ENCODE data around the gene ATG2A.
A peak's percentile ranks its signal among the peaks of the same experiment; 100 is the strongest.

Gene ATG2A

DNA sequence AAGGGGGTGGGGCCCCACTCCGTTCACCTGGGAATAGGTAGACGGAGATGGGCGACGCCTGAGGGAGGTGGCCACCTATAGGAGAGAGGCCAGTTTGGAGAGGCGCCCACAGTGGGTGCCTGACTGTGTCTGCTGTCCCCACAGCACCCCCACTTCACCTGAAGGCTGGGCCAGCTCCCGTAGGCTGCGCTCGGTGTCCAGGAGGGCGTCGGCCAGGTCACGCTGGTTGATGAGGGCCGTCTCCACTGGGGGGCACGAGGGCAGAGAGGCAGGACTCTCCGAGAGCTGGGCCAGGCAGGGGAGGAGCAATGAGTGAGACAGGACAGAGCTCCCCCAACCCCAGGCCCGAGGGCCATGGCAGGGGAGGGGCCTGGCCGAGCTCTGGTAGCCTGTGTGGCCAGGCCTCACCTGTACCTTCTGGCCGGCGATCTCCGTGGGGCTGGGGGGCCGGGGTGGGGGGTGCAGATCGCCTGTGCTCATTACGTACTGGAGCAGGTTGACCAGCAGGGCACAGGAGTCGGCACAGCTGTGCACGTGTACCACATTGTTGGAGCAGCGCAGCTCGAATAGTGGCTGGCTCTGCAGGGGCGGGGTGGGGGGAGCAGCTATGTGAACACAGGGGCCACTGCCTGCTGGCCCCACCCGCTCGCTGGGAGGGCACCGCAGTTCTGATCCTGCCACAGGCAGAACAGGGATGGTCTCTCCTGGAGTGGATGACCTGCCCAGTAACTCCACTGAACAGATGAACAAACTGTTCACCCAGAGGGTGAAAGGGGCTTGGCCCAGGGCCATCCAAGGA, 14.7 kb downstream of the ATG2A start:
- no peak for DNase-seq (ENCODE audit: low read depth in 2 of 2)

DNA sequence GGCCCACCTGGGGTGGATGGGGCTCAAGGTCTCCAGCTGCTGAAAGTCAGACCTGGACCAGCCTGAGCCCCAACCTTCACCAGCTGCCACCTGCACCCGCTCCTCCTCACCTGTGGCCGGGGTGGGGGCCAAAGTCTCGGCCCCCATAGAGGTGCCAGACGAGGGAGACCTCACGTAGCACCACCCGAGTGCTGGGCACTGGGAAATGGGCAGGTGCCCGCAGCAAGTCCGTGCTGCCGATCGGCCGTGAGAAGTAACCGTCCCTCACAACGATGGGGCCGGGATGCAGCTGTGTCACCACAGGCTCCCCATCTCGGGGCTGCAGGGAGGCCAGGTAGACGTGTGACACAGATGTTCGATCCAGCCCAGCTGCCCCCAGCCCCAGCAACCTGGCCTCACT, 16.2 kb downstream of the ATG2A start:
- no peak for DNase-seq (ENCODE audit: low read depth in 2 of 2)

DNA sequence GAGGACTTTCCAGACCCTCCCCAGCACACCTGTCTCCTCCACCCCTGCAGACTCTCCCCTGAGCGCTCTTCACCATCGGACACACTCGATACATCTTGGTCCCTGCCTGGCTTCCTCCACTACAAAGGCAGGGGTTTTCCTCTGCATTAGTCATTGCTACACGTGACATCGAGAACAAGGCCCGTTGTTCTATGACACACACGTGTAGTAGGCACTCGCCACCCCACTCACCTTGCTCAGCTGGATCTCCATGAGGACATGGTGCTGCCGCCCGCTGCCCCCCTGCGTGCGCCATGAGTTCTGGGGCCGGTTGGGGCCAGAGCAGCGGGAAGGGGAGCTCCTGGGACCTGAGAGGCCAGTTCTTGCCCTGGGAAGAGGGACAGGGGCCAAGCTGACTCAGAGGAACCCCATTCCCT, 16.7 kb downstream of the ATG2A start:
- peak; percentile 34 to 50 for DNase-seq (ENCODE audit: low read depth in 2 of 2)

DNA sequence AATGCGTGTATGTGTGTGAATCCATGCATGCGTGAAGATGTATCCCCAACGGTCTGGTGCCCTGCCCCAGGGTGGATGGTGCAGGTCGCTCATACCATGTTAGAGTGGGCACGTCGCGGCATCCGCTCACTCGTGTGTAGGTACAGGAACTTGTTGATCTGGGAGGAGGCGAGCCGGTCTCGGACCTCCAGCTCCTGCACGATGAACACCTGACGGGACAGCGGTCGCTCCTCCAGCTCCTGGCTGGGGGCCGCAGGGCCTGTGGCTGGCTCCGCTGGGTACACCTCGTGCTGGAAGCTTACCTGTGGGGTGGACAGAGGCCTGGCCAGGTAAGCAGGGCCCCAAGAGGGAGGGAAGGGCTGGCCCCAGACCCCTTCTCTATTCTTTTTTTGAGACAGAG, 18.5 kb downstream of the ATG2A start:
- DNase-seq (ENCODE audit: low read depth in 2 of 2) = no peak

DNA sequence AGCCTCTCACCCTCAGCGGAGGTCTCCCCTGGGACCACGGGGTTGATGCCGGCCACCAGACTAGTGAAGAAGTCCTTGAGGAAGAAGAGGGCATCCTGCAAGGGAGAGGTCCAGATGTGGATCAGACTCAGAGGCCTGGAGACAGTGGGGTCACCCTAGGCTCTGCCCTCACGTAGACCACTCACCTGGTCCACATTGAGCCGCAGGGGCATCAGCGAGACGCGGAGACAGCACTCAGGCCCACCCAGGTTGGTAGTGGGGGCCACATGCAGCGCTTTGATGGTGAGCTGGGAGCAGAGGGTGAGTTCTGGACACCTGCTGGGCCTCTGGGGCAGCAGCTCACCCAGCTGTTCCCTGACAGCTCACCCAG, 18.9 kb downstream of the ATG2A start:
- no peak for DNase-seq (ENCODE audit: low read depth in 2 of 2)

DNA sequence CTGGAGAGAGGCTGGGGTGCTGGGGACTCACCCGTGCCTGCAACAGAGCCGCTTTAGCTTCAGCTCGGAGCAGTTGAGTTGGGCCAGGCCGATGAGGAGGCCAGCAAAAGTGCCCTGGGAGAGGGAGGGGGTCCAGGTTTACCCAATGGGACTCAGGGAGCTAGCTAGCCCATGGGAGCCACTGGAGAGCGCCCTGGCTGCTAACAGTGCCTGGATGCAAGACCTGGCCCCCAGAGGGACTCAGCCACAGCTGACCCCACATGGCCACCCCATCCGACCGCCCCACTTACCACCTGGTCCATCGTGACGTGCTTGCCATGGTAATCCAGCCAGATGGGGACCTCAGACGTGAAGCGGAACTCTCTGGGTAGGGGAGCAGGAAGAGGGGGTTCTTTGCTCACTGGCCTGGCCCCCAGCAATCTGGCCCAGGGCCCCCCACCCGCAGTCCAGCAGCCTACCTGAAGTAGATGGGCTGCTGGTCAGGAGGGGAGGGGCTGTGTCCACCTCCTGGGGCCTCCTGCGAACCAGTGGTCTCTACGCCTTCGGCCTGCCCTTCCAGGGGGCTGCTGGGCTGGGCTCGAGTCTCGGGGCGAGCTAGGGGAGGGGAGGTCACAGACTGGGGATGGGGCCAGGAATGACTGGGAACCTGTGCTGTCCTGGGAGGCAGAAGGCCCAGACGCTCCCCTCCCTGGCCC, 19.5 kb downstream of the ATG2A start:
- DNase-seq (ENCODE audit: low read depth in 2 of 2) = no peak

DNA sequence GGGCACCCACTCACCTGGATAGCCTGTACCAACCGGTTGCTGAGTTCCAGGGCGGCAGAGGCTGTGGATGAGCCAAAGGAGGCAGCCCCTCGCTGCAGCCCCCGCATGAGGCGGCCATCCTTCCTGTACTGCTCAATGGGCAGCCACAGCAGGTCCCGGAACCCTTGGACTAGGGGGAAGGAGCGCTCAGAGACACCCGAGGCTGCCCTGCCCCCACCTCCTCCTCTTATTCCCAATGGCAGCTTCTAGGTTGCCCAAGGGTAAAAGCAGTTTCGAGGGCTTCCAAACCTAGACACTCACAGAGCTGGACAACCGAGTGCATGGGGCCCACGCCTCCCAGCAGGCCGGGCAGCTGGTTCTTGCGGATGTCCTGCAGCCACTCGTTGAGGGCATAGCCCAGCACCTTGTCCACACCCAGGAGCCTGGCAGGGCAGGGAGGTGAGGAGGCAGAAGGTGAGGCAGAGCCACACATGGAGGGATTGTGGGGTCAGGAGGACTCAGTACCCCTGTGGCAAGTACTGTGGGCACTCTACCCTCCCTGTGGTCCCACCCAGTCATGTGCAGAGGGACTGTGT, 20.5 kb downstream of the ATG2A start:
- no peak for DNase-seq (ENCODE audit: low read depth in 2 of 2)

DNA sequence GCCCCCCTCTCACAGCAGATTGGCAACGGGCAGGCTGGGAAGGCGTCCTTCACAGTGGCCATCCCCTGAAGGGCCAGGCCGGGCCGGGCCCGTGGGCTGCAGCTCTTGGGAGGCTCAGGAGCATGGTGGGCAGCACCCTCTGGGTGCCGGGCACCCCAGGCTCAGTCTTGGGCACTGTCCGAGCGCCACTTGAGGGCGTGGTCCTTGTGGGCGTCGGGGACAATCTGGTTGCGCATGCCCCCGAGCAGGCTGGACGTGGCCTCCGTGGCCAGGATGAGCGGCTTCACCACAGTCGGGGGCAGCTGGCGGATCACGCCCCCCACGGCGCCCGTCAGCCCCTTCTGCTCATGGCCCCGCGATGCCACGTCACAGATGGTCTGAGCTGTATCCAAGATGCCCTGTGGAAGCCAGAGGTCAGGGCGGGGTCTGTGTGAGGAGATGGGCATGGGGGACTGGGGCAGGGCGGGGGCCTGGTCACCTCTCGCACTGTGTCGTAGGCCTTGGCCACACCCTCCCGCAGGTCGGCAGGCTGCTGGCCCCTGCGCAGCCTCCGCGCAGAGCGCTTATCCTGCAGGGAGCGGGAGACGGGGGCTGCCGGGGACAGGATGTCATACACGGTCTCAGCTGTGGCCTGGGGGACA, 22.1 kb downstream of the ATG2A start:
- no peak for DNase-seq (ENCODE audit: low read depth in 2 of 2)

DNA sequence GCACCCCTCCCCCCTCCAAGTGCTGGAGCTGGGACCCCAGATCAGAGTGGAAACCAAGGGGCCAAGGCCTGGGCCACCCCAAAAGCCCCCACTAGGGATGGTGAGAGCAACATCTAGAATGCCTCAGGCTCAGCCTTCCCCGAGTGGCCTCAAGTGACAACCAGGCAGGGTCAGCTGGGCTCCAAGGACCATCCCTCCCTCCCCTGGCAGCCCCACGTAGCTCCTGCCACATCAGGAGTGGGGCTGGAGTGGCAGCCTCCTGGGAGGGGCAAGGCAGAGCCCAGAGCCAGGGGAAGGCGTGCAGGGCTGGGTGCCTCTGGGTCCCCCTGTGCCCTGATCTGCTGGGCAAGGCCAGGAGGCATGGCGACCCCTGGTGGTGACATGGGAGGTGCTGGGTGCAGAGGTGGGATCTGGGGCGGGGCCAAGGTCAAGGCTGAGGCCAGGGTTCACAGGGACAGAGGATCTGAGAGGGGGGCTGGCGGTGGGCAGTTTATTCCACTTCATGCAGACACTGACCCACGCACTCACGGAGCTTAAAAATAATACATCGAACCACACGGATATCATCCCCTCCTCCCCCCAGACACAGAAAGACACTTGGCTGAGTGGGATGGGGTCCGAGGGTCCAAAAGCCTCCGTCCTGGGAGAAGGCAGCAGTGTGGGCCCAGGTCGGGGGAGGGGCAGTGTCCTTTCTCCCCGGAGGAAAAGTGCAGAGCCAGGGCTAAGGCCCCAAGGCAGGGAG, 22.8 kb downstream of the ATG2A start:
- peak; percentile 92 to 96 for DNase-seq (ENCODE audit: low read depth in 2 of 2)

DNA sequence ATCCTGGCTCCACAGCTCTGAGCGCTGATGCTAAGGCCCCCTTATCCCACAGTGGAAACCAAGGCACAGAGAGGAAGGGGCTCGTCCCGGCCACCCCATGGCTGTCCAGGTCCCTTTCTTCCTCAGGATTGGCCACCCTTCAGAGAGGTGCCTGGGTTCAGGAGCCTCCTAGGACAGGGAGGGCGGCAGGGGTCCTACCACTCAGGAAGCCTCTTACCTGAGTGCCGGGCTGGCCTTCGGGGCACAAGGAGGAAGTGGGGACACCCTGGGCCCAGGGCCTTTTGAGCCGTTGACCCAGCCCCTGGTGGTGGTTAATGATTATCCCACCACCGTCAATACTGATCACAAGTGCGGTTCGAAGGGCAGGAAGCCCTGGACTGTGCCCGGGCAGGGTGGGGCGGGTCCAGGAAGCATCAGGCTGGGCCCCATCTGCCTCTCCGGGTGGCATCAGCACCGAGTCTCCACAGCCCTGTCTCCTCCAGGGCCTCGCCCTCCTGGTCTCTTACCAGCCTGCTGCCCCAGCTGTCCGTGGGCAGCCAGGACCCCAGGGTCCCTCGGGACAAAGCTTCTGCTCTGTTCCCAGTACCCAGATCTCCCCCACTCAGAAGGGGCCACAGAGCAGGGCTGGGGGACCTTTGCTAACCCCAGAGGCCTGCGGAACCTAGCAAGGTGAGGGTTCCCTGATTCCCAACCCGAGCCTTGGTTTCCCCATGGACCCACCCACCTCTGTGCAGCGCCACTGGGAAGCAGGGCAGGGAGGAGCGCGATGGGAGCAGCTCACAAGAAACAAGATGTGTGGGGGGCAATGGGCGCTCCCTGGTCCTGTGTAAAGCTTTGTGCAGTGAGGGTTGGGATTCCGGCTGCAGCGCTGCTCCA, 23.6 kb downstream of the ATG2A start:
- no peak for DNase-seq (ENCODE audit: low read depth in 2 of 2)

DNA sequence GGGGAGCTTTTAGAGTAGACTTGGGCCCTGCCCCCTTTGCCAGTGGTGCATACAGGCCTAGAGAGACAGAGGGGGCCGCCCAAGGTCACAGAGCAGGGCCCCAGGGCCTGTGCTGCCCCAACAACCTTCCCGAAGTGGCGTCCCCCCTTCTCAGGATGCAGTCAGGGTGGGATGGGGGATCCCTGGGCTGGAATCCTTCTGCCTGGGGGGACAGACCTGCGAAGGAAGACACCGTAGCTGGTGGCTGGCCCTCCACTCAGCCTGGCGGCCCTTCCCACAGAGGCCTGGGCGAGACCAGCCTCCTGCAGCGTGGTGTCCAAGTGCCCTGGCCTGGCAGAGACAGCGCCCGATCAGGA, 24.2 kb downstream of the ATG2A start:
- no peak for DNase-seq (ENCODE audit: low read depth in 2 of 2)

DNA sequence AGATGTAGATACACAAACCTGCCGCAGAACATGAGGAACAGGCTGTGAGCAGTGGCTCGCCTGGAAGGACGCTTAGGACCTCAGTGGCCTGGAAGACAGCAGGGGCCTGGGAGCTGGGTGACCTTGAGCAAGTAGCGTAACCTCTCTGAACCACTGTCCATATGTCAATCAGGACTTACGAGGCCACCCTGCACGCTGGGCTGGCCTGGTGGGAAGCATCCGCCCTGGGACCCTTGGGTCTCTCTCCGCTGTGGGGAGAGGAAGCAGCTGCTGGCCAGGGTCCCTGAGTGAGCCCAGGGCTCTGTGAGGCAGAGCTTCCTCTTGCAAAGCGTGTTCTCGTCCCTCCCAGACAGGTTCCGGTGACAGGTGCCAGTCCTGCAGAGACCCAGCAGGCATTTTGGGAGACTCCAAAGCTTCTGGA, 24.6 kb downstream of the ATG2A start:
- DNase-seq (ENCODE audit: low read depth in 2 of 2) = no peak

DNA sequence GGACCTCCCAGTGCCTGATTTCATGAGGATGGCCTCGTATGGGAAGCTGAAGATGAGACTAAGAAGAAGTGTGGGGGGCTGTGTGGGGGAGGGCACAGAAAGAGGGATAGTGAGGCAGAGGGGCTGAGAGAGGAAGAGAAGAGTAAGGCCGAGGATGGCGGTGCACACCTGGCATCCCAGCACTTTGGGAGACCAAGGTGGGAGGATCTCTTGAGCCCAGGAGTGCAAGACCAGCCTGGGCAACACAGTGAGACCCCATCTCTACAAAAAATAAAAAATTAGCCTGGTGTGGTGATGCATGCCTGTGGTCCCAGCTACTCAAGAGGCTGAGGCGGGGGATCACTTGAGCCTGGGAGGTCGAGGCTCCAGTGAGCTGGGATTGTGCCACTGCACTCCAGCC, 25.1 kb downstream of the ATG2A start:
- DNase-seq (ENCODE audit: low read depth in 2 of 2) = no peak

DNA sequence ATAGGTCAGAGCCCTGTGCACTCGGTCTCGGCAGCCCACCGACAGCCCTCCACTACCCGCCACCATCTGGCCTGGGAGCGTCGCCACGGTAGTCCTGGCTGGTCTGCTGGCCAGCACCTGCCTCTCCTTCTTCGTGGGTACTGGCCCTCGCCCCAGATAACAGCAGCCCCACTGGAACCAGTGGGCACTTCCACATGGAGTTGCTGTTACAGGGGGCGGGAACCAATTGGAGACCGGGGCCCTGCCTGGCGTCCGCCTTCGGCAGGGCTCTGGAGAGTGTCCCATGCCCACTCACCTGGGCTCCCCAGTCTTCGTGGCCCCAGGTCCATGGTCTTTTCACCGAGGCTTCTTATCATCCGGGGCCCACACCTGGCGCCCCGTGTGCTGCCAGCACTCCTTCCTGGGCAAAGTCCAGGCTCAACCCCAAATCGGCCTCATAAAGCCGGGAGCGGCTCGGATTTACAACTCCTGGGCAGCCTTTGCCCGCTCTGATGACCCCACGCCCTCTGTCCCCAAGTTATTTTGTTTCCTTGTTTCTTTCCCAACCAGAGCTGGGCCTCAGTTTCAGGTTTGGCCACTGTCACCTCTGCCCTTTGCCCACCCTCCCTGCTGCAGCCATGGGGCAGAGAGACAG, 25.7 kb downstream of the ATG2A start:
- no peak for DNase-seq (ENCODE audit: low read depth in 2 of 2)

DNA sequence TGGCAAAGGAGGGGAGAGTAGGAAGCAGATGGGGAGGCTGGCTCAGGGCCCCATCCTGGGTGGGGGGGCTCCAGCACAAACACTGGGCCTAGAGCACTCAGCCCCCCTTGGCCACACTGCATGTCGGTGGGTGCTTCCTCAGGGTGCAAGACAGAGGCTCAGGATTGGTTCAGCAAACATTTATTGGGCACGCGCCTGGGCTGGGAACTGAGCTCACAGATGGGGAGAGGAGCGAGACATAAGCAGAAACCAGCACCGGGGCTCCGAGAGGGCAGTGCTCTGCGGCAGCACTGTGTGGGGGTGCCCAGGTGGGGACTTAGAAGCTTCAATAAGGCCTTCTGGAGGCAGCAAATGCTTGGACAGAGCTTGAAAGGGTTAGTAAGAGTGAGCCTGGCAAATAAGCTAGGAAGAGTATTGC, 26.5 kb downstream of the ATG2A start:
- no peak for DNase-seq (ENCODE audit: low read depth in 2 of 2)

DNA sequence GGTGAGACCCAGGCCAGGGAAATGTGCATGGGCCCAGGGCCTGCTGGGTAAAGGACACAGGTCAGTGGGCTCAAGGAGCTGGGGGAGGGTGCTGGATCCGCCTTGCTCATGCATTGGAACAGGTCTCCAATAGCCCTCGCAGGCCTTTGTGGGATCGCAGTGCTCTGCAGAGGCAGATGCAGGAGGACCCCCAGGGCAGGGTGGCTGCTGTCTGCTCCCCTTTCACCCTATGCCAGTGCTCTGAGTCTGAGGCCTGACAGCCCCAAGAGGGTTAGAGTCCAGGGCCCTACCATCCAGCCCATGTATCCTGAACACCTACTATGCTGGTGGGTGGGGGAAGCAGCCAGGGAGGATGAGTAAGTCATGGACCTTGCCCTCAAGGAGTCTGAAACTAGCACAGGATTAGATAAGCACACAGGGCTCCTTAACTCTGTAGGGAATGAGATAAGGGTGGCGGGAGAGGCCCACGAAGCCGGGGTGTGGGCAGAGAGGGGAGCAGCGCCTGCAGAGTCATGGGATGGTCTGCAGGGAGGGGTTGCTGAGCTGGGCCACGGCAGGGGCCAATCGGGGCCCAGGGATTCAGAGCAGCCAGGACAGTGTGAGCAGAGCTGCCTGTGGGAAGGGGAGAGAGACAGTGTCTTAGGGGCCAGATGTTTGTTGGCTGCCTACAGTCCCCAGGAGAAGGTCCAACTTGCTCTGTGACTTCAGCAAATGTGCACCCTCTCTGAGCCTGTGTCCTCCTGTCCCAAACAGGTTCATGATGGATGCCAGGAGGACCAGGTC, 28.1 kb downstream of the ATG2A start:
- DNase-seq (ENCODE audit: low read depth in 2 of 2) = no peak

DNA sequence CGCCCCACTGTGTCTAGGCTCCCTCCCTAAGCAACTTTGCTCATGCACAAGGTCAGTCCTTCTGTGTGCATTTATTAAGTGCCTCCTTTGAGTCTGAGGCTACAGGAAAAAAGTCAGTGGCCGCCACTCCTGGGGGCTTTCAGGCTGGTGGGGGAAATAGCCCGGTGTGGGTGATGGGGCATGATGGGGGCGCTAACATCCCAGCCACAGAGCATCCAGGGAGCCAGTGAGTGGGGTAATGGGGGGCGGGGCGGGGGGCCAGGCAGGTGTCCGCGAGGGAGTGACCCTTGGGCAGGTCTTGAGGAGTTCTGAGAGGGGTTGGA, 28.6 kb downstream of the ATG2A start:
- no peak for DNase-seq (ENCODE audit: low read depth in 2 of 2)

DNA sequence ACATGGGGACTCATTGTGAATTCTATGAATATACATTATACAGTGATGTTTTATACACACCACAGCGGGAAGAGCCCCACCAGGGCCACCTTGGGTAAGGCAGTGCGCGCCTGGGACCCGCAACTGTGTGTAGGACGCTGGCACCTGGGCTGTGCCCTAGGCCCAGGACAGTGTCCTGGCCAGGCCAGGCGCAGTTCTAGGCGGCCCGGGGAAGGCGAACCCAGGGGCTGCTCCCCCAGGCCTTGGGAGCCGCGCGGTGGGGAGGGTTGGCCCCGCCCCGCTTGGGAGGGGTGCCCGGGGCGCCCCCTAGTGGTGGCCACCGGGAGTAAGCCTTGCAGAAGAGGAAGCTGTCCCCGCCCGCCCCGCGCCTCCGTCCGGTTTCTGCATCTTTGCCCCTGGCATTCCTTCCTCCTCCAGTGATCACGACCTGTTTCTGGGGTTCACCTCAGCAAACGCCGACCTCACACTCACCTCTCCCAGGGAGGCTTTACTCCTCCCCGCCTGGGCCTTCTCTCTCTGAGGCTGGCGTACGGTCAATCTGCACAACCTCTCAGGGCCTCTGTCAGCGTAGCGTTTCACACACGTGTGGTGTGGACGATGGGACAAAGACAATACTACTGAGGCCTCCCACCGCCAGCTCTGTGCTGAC, 29.1 kb downstream of the ATG2A start:
- DNase-seq (ENCODE audit: low read depth in 2 of 2) = peak; percentile 82 to 83

DNA sequence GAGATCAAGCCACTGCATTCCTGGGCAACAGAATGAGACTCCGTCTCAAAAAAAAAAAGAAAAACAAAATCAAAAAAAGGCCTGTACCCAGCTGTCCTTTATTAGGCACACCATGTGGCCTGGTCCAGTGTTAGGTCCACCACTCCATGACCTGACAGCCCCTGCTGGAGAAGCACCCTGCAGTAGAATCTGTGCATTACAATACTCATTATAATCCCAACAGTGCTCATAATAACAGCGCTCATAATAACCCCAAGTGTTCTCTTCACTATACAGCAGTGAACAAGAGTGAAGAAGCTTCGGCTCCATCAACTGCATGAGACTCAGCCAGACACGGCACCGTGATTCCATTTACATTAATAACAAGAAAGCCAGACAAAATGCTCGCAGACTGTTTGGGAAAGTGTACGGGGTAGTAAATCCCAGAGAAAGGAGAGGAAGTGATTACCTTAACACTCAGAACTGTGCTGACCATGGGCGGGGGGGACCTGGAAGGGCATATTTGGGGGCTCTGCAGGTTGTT, 29.7 kb downstream of the ATG2A start:
- no peak for DNase-seq (ENCODE audit: low read depth in 2 of 2)

Measured in activated CD4-positive, alpha-beta T cell treated with anti-CD3 and anti-CD28 coated beads for 24 hours (primary cell).